BJ (cell line): ENCODE measurements around the gene SCUBE3. TPM values are rescaled to one million over a fixed set of nuclear protein-coding genes. Genes with fewer than 3 reads are reported as not detected.

Source experiments
- CTCF ChIA-PET: fragments of 350-600 bp; formaldehyde crosslinking; extraction: SDS; loops from one replicate; lab custom pipeline; 2021; ENCODE audit warnings: antibody characterized with exemption, inconsistent platforms; lab: Yijun Ruan, JAX
- POLR2A ChIA-PET: fragments of 300-600 bp; sonication (Branson Sonifier 250); formaldehyde crosslinking; extraction: SDS; loops from one replicate; lab custom pipeline; 2021; ENCODE audit warnings: antibody characterized with exemption; lab: Charles Lee
- DNase-seq: peaks from one replicate; pipeline ENCODE4 v3.0.0-alpha.2; 2011; ENCODE audit warnings: low read depth
- H3K27me3 ChIP-seq: 2 replicates; pipeline ENCODE4 v1.6.0; 2011; ENCODE audit warnings: low read length; ENCODE audit not compliant: control insufficient read depth, insufficient read depth
- H3K36me3 ChIP-seq: 2 replicates; pipeline ENCODE4 v1.5.1; 2011; ENCODE audit warnings: low read length; ENCODE audit not compliant: control insufficient read depth, insufficient read depth
- H3K4me3 ChIP-seq: 2 replicates; pipeline ENCODE4 v1.5.1; 2011; ENCODE audit warnings: low read depth, mild to moderate bottlenecking, control low read depth, low read length
- polyA plus RNA-seq: library from polyadenylated mRNA; depleted of rRNA; stranded (reverse); fragments of >200 nt; gene quantifications from 2 replicates; pipeline ENCODE4 v1.2.3, GENCODE V29; 2011
- TF ChIP-seq, protein P1 (sequence below): IDR thresholded peaks from 2 replicates; pipeline ENCODE4 v1.5.1; 2011; ENCODE audit warnings: low read depth, mild to moderate bottlenecking, control low read depth, inconsistent platforms, low read length, moderate library complexity; ENCODE audit not compliant: insufficient read depth

Gene SCUBE3
- polyA plus RNA-seq, 1 experiment = 13.1 TPM

DNA sequence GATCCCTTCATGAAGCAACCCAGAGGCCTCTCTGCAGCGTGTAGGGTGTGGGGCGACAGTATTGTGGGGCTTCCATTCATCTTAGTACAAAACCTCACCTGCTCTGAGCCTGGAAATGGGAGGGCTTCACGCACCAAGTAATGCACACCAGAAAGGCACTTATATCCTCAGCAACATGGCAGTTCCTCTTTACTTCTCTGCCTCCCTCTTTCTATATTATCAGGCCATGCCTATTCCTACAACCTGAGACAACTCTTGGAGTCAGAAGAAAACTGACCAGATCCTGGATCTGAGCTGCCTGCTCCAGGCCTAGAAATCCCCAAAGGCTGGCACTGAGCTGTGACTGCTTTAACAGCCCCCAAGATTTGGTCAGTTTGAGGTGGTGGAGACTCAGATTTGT is 38.2 kb downstream of the SCUBE3 start:
- H3K4me3 ChIP-seq = no peak overlapping the region
- ChIA-PET CTCF (interaction anchor here (0.6 to 5.4 kb wide), 2 partner anchors 11 to 898 kb away, joined by 3 to 43 read pairs; no protein-coding TSS in a partner anchor), POLR2A (no interaction called here)
- TF ChIP-seq, protein P1, sequence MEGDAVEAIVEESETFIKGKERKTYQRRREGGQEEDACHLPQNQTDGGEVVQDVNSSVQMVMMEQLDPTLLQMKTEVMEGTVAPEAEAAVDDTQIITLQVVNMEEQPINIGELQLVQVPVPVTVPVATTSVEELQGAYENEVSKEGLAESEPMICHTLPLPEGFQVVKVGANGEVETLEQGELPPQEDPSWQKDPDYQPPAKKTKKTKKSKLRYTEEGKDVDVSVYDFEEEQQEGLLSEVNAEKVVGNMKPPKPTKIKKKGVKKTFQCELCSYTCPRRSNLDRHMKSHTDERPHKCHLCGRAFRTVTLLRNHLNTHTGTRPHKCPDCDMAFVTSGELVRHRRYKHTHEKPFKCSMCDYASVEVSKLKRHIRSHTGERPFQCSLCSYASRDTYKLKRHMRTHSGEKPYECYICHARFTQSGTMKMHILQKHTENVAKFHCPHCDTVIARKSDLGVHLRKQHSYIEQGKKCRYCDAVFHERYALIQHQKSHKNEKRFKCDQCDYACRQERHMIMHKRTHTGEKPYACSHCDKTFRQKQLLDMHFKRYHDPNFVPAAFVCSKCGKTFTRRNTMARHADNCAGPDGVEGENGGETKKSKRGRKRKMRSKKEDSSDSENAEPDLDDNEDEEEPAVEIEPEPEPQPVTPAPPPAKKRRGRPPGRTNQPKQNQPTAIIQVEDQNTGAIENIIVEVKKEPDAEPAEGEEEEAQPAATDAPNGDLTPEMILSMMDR = no peak
- no peaks in the 10 kb centered on the region for H3K27me3 ChIP-seq
- no peaks in the 10 kb centered on the region for H3K36me3 ChIP-seq
- no peak for DNase-seq

DNA sequence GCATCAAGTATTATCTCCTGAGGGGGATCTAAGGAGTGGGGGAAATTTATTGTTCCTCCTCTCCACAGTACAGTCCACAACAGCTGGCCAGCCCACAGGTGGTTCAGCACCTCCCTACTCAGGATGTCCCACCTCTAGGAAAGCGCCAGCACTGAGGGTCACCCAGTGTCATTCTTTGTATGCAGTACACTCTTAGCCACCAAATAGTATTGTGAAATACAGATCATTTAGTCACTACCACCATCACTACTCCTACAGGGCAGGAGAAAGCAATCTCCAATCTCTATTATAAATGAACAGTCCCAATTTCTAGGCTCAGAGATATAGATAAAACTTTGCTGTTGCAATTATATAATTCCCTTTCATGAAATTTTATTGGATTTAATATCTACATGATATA is 39.5 kb downstream of the SCUBE3 start:
- ChIA-PET CTCF (interaction anchor here (5.4 kb wide), 1 partner anchor 12 kb away, joined by 43 read pairs; no protein-coding TSS in a partner anchor), POLR2A (no interaction called here)
- TF ChIP-seq, protein P1 = no peak
- no peak overlapping the region for H3K4me3 ChIP-seq
- no peak for DNase-seq
- no peaks in the 10 kb centered on the region for H3K36me3 ChIP-seq
- H3K27me3 ChIP-seq = no peaks in the 10 kb centered on the region

DNA sequence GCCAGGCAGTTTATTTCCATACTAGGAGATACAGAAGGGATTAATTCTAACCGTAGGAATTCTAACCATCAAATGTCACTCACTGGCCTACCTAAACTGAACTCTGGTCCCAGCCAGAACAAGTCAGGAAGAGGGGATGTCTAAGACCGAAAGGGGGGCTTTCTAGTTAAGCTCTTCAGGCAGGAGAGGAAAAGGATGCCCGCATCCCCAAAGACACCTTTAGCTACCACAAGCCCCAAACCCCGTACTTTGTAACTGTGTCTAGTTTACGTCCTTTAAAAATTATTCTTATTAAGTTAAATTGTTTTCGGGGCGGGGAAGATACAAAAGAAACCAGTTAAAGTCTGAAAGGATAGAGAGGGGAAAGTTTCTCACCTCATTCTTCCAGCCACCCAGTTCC is 44.6 kb downstream of the SCUBE3 start:
- no peak for DNase-seq
- no peaks in the 10 kb centered on the region for H3K36me3 ChIP-seq
- peak overlapping the region; percentile 93 for H3K4me3 ChIP-seq
- H3K27me3 ChIP-seq = no peaks in the 10 kb centered on the region
- TF ChIP-seq, protein P1 = no peak
- ChIA-PET CTCF (interaction anchor here (0.8 to 5.8 kb wide), 7 partner anchors 10 to 157 kb away, joined by 3 to 43 read pairs (median 4); no protein-coding TSS in a partner anchor), POLR2A (interaction anchor here (0.7 kb wide), 1 partner anchor 1424 kb away, joined by 3 read pairs; no protein-coding TSS in a partner anchor)

DNA sequence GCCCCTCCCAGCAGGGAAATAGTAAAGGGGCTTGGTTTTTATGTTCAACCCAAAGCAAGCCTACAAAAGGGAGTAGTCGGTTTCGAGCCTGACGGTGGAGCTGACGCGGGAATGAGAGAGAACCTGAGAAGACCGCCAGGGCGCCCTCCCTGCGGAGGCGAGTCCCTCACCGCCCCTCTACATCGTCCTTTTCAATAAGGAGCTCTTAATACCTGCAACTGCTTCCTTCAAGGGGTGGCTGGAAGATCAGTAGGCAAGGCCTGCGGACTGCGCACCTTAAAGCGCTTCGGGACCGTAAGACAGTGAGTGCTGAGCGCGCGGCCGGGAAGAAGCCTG is 45.1 kb downstream of the SCUBE3 start:
- TF ChIP-seq, protein P1 = peak; percentile 33; the same call in 1 of the 2 replicates
- ChIA-PET POLR2A (interaction anchor here (0.7 to 1.0 kb wide), 3 partner anchors 10 to 1423 kb away, joined by 3 read pairs; no protein-coding TSS in a partner anchor), CTCF (interaction anchor here (0.8 to 5.8 kb wide), 7 partner anchors 10 to 157 kb away, joined by 3 to 43 read pairs (median 4); no protein-coding TSS in a partner anchor)
- DNase-seq = no peak
- Histone ChIP-seq H3K4me3 (peak overlapping the region; percentile 93), H3K27me3 (no peaks in the 10 kb centered on the region), H3K36me3 (no peaks in the 10 kb centered on the region)

DNA sequence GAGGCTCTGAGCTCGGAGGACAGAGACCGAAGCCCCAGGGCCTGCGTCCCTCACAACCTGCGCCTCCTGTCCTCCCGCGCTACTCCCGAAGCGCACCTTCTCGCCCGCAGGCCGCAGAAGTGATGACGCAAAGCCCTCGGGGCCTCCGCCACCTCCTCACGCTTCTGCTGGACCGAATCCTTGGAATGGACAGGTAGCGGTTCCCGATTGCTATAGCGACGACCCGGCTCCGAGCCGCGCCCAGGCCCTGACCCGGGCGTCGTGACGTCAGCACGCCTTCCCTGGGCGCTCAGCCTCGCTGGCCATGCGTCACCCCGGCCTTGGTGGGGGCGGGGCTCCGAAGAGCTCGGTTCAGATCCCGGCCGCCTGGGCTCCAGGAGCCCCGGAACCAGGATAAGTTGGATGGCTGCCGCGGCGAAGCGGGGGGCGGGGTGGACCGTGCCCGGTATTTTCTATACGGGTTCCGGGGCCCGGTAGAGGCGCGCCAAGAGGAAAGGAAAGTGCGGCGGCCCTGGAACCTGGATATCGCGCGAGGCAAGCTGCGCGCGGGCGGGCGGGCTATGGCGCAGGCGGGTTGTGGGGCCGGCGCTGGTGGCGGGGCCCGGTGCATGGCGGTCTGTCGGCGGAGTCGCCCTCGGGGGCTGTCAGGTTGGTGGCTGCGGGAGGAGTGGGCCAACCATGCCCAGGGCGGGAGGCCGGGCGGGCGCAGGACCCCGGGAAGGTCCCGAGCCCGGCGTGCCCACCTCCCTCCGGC is 45.6 kb downstream of the SCUBE3 start, which contains the start of gene ZNF76:
TSS of gene ZNF76 (plus strand) at position 542 of the 754 bp plus-strand sequence. CDS start 21,417 bp downstream, outside the sequence.
- ChIA-PET CTCF (interaction anchor here (0.8 to 5.8 kb wide), 8 partner anchors 11 to 156 kb away, joined by 3 to 43 read pairs (median 4); no protein-coding TSS in a partner anchor), POLR2A (interaction anchor here (0.7 to 1.0 kb wide), 2 partner anchors 11 kb away, joined by 3 read pairs; no protein-coding TSS in a partner anchor)
- Histone ChIP-seq H3K4me3 (peak within 1 kb of the TSS; percentile 93), H3K27me3 (no peaks in the 10 kb centered on the region), H3K36me3 (no peaks in the 10 kb centered on the region)
- DNase-seq = peak; percentile 61
- TF ChIP-seq, protein P1 = no peak
